Nephron progenitor cell (in vitro differentiated cells): ENCODE measurements around the gene SEMA6B.
A peak's percentile ranks its signal among the peaks of the same experiment; 100 is the strongest.

Source experiments
- DNase-seq: peaks from one replicate; pipeline ENCODE4 v3.0.0; 2021
- H3K27ac Mint-ChIP-seq: 2 replicates; pipeline ENCODE4 v1.8.0; 2021; ENCODE audit warnings: mild to moderate bottlenecking, moderate library complexity, mixed read lengths
- H3K27me3 Mint-ChIP-seq: 2 replicates; pipeline ENCODE4 v1.8.0; 2021; ENCODE audit warnings: mild to moderate bottlenecking, low read depth, mixed read lengths; ENCODE audit not compliant: poor library complexity
- H3K36me3 Mint-ChIP-seq: 2 replicates; pipeline ENCODE4 v1.8.0; 2021; ENCODE audit warnings: low read depth, mixed read lengths
- H3K4me1 Mint-ChIP-seq: 2 replicates; pipeline ENCODE4 v1.8.0; 2021; ENCODE audit warnings: mixed read lengths
- H3K4me3 Mint-ChIP-seq: 2 replicates; pipeline ENCODE4 v1.8.0; 2021; ENCODE audit warnings: mild to moderate bottlenecking, moderate library complexity, mixed read lengths
- H3K9me3 Mint-ChIP-seq: 2 replicates; pipeline ENCODE4 v1.8.0; 2021; ENCODE audit warnings: mild to moderate bottlenecking, moderate library complexity, mixed read lengths
- TF ChIP-seq, protein P1 (sequence below): fragments of 200-600 bp; sonication (generic); IDR thresholded peaks from 2 replicates; pipeline ENCODE4 v1.5.0; 2021; ENCODE audit warnings: antibody characterized with exemption

SEMA6B gene

DNA sequence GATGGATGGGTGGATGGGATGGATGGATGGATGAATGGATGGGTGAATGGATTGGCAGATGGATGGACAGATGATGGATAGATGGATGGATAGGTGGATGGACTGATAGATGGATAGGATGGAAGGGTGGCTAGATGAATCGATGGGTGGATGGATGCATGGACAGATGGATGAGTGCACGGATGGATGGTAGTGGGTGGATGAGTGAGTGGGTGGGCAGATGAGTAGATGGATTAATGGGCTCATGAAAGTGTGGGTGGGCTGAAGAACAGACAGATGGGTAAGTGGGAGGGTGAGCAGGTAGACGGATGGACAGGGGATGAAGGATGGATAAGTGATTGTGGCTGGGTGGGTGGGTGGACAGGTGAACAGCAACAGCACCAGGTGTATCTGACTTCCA, 5.7 kb downstream of the SEMA6B start:
- H3K27me3 Mint-ChIP-seq, result peaks cover 12% of the 10 kb centered on the region
- no peak overlapping the region for H3K4me3 Mint-ChIP-seq
- TF ChIP-seq, protein P1, sequence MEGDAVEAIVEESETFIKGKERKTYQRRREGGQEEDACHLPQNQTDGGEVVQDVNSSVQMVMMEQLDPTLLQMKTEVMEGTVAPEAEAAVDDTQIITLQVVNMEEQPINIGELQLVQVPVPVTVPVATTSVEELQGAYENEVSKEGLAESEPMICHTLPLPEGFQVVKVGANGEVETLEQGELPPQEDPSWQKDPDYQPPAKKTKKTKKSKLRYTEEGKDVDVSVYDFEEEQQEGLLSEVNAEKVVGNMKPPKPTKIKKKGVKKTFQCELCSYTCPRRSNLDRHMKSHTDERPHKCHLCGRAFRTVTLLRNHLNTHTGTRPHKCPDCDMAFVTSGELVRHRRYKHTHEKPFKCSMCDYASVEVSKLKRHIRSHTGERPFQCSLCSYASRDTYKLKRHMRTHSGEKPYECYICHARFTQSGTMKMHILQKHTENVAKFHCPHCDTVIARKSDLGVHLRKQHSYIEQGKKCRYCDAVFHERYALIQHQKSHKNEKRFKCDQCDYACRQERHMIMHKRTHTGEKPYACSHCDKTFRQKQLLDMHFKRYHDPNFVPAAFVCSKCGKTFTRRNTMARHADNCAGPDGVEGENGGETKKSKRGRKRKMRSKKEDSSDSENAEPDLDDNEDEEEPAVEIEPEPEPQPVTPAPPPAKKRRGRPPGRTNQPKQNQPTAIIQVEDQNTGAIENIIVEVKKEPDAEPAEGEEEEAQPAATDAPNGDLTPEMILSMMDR, result no peak
- peaks cover 52% of the 10 kb centered on the region for H3K36me3 Mint-ChIP-seq
- no peaks in the 10 kb centered on the region for H3K9me3 Mint-ChIP-seq
- H3K4me1 Mint-ChIP-seq, result no peaks in the 10 kb centered on the region
- no peak for DNase-seq
- no peak overlapping the region for H3K27ac Mint-ChIP-seq

GRCh38 chr19:4553092-4553695, 6.3 kb downstream of the SEMA6B start:
- H3K27ac Mint-ChIP-seq, result no peak overlapping the region
- TF ChIP-seq, protein P1, result no peak
- no peak overlapping the region for H3K4me3 Mint-ChIP-seq
- no peak for DNase-seq
- peaks cover 52% of the 10 kb centered on the region for H3K36me3 Mint-ChIP-seq
- no peaks in the 10 kb centered on the region for H3K4me1 Mint-ChIP-seq
- H3K9me3 Mint-ChIP-seq, result no peaks in the 10 kb centered on the region
- peaks cover 12% of the 10 kb centered on the region for H3K27me3 Mint-ChIP-seq

DNA sequence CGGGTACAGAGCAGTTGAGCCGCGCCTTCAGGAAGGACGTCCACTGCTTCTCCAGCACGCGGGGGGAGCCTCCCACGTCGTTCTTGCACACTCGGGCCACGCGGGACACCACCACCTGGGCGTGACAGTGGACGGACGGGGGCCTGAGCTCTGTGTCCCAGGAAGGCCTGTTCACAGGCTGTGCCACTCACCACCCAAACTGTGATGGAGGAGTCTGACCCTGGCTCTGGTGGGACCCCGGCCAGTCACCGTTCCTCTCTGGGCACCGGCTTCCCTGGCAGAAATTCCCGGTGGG, 7.0 kb downstream of the SEMA6B start:
- no peak for DNase-seq
- TF ChIP-seq, protein P1, result no peak
- Mint-ChIP-seq H3K9me3 (no peaks in the 10 kb centered on the region), H3K4me1 (no peaks in the 10 kb centered on the region), H3K27ac (no peak overlapping the region), H3K36me3 (peaks cover 52% of the 10 kb centered on the region), H3K27me3 (peaks cover 12% of the 10 kb centered on the region), H3K4me3 (no peak overlapping the region)

GRCh38 chr19:4550479-4551050, 8.9 kb downstream of the SEMA6B start:
- no peak for DNase-seq
- H3K36me3 Mint-ChIP-seq, result peaks cover 48% of the 10 kb centered on the region
- TF ChIP-seq, protein P1, result no peak

GRCh38 chr19:4550018-4550417, 9.5 kb downstream of the SEMA6B start:
- Mint-ChIP-seq H3K9me3 (no peaks in the 10 kb centered on the region), H3K27me3 (peaks cover 12% of the 10 kb centered on the region), H3K4me3 (no peak overlapping the region), H3K4me1 (no peaks in the 10 kb centered on the region), H3K27ac (peak overlapping the region; percentile 15), H3K36me3 (peaks cover 50% of the 10 kb centered on the region)
- TF ChIP-seq, protein P1, result no peak
- no peak for DNase-seq

More at GRCh38 chr19:4550479-4551050, 8.9 kb downstream of the SEMA6B start:
- Mint-ChIP-seq H3K27ac (no peak overlapping the region), H3K4me3 (no peak overlapping the region), H3K27me3 (peaks cover 9% of the 10 kb centered on the region), H3K9me3 (no peaks in the 10 kb centered on the region), H3K4me1 (no peaks in the 10 kb centered on the region)

DNA sequence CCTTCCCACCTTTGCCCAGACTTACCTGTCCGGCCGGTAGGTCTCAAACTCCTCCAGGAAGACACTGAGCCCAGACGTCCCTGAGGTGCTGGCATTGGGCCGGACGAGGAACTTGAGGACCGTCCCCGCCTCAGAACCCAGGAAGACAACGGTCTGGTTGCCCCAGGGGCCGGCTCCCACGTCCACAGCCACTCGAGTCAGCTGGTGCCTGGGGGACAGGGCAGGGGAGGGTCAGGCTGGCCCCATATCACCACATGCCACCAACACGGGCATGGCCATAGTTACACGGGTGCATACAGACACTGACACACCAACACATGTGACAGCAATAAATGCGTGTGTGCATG, 11.3 kb downstream of the SEMA6B start:
- H3K36me3 Mint-ChIP-seq, result peaks cover 32% of the 10 kb centered on the region
- no peak for DNase-seq
- H3K9me3 Mint-ChIP-seq, result no peaks in the 10 kb centered on the region
- TF ChIP-seq, protein P1, result no peak
- peaks cover 12% of the 10 kb centered on the region for H3K27me3 Mint-ChIP-seq
- H3K27ac Mint-ChIP-seq, result no peak overlapping the region
- no peak overlapping the region for H3K4me3 Mint-ChIP-seq
- no peaks in the 10 kb centered on the region for H3K4me1 Mint-ChIP-seq
